ENCODE results near the gene AP3M1.

GRCh38 chr10:74113546-74113945 lies 37.1 kb downstream of the AP3M1 start:
- TF ChIP-seq REST (IDR thresholded peaks at IDR 0.05; ENCODE audit: insufficient read depth in 1 of 2, low read depth in 2 of 2, low read length in 2 of 2) (no peak), POLR2AphosphoS5 (IDR thresholded peaks at IDR 0.05; ENCODE audit: low read depth, low read length) (no peak), TAF1 (IDR thresholded peaks at IDR 0.05; ENCODE audit: borderline replicate concordance, insufficient read depth, low read length) (no peak)

Measured in PFSK-1 (cell line).